ENCODE measurements around the gene KRTAP11-1.

Gene KRTAP11-1

DNA sequence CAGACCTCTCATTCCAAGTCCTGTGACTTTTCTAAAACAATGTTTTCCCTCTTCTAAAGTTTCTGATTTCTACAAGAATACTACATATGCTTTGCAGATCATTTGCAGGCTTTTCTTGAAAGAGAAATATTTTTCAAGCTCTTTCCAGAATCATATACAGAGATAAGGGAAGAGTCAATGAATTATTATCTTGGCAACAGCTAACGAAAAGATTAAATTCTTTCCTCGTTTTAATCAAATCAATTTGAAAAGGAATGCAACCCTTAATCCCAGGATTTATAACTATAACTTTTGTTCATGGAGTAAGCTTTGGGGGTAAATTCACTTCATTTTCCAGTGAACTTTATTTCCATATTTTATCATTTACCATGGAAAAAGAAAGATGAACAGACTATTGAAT is 6.9 kb downstream of the KRTAP11-1 start:
- DNase-seq (ENCODE audit: extremely low read depth, low read depth) = no peak
- TF ChIP-seq, protein P1, sequence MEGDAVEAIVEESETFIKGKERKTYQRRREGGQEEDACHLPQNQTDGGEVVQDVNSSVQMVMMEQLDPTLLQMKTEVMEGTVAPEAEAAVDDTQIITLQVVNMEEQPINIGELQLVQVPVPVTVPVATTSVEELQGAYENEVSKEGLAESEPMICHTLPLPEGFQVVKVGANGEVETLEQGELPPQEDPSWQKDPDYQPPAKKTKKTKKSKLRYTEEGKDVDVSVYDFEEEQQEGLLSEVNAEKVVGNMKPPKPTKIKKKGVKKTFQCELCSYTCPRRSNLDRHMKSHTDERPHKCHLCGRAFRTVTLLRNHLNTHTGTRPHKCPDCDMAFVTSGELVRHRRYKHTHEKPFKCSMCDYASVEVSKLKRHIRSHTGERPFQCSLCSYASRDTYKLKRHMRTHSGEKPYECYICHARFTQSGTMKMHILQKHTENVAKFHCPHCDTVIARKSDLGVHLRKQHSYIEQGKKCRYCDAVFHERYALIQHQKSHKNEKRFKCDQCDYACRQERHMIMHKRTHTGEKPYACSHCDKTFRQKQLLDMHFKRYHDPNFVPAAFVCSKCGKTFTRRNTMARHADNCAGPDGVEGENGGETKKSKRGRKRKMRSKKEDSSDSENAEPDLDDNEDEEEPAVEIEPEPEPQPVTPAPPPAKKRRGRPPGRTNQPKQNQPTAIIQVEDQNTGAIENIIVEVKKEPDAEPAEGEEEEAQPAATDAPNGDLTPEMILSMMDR (IDR thresholded peaks at IDR 0.05; ENCODE audit: low read depth, low read length) = no peak

DNA sequence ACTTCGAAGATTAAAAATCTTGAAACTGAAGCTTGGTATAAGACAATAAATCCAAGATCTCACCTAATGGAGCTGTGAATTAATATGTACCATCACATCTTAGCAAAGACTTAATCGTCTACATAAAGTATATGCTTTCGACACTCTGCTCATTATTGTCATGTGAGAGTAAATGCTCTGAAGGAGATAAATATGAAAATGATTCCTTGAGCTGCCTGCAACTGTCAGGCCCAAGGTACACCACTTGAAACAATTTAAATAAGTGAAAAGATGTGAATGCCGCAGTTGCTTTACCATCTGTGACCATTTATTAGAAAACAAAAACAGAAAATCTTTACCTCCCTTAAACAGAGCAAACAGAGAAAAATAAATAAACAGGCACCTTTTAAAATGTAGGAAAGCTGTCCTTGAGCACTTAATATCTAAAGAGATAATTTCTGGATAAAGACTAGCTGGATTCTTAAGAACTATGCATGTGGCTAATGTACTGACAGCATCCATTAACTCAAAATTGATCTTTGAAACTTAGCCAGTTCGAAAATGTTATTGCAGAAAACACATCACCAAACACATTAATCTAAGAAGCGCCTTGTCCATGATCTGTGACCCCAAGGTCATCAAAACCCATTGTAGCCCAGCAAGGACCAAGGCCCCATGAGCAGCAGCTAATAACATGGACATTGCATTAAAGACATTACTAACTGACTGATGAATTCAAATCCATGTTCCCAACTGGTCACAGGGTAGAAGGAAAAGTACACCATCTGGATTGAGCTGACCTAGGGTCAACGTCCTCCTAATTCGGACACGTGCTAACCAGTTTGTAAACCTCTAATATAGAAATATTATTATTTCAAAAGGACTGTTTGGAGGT is 33.5 kb downstream of the KRTAP11-1 start:
- TF ChIP-seq, protein P1 (IDR thresholded peaks at IDR 0.05; ENCODE audit: low read depth, low read length) = no peak
- no peak for DNase-seq (ENCODE audit: extremely low read depth, low read depth)

DNA sequence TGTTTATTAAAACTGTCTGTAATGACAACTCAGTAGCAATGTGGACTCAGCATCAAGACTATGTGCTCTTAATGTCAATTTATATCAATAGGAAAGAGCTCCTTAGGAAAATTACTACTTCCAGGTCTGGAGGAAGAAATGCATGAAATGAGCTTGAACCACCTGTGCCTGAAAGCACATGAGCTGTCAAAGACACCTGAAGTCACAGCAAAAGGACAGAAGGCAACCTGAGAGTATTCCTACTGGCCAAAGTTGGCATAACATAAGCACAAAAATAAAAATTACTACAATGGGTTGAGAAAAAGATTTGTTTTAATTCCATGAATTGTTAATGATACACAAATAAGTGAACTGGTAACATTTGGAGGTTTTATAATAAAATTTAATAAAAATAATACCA is 38.4 kb downstream of the KRTAP11-1 start:
- DNase-seq (ENCODE audit: extremely low read depth, low read depth) = no peak
- TF ChIP-seq, protein P1 (IDR thresholded peaks at IDR 0.05; ENCODE audit: low read depth, low read length) = no peak

DNA sequence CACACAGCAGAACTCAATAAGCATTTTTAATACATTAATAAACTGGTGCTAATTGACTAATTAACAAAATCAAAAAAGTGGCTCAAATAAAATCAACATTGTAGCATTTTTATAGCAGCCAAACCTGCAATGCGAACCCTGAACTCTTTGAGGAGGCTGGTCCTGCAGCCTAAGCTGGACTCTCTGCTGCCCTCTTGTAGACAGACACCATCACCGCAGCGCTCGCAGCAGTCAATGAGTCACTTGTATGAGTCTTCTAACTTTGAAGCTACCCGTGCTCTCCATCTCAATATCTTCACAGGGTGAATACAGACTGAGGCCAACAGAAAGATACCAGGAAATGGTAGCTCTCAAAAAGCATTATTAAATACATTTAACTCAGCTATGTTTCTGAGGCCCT is 42.1 kb downstream of the KRTAP11-1 start:
- DNase-seq (ENCODE audit: extremely low read depth, low read depth) = no peak
- TF ChIP-seq, protein P1 (IDR thresholded peaks at IDR 0.05; ENCODE audit: low read depth, low read length) = no peak

DNA sequence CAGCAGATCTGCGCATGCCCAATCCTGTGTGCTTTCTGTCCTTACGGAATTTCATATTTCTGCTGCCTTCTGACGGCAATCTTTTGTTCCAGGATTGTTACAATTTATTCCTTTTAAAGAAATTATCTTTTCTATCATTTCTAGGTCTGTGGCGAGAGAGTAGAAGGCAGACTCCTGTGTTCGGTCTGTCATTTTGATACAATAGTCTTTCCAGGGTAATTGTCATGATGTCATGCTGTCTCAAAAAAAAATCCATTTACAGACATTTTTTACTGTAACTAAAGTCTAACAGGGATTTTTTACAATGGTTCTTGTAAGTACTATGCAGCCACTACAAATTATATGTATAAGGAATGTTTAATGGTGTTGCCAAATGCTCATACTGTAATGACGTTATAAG is 42.8 kb downstream of the KRTAP11-1 start:
- DNase-seq (ENCODE audit: extremely low read depth, low read depth) = no peak
- TF ChIP-seq, protein P1 (IDR thresholded peaks at IDR 0.05; ENCODE audit: low read depth, low read length) = no peak

DNA sequence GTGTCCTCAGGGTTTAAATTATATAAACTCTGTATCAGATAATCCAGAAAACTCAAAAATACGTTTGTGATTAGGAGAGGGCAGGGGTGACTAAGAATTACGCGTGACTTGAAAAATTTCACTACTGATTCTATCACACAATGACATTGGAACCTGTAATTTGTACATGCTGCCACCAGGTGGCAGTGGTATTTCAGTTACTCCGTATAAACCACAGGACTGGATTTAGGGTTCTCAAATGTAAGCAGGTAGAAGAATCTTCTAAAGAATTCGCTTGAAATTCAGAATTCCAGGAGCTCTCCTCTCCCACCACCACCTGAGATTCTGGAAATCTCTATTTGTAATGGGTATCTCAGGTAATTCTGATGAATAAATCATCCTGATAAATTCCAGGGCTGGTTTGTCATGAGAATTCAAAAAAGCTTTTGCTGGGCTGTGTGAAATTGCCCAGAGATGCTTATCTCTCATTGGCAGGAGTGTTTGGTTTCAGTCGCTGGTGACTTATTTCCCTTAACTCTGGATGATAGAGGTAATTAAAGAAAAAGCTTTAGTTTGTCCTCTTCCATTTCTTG is 50.1 kb downstream of the KRTAP11-1 start:
- DNase-seq (ENCODE audit: extremely low read depth, low read depth) = no peak
- TF ChIP-seq, protein P1 (IDR thresholded peaks at IDR 0.05; ENCODE audit: low read depth, low read length) = no peak; the same call in 1 of the 2 replicates

Data from AG09319 (cell line).